ENCODE data around the gene TSHZ2.

- TF ChIP-seq FOXA1 (IDR thresholded peaks at IDR 0.05) (no peak), TARDBP (IDR thresholded peaks at IDR 0.05) (no peak), NFRKB (IDR thresholded peaks at IDR 0.05) (no peak), SUZ12 (IDR thresholded peaks at IDR 0.05) (no peak), HDGF (IDR thresholded peaks at IDR 0.05; ENCODE audit: borderline replicate concordance) (no peak), L3MBTL2 (conservative IDR thresholded peaks at IDR 0.05) (no peak), PKNOX1 (IDR thresholded peaks at IDR 0.05) (no peak), ARNT (IDR thresholded peaks at IDR 0.05) (no peak), BHLHE40 (IDR thresholded peaks at IDR 0.05; ENCODE audit: borderline replicate concordance) (no peak), SP1 (IDR thresholded peaks at IDR 0.05) (no peak), FOXM1 (IDR thresholded peaks at IDR 0.05; ENCODE audit: borderline replicate concordance) (no peak)
Observed at GRCh38 chr20:53161073-53161472, 188.9 kb downstream of the TSHZ2 start.

Measured in HEK293T (cell line).